Measurements from ENCODE around the gene VAMP2. TPM values are rescaled to one million over a fixed set of nuclear protein-coding genes. Genes with fewer than 3 reads are reported as not detected.
A peak's percentile ranks its signal among the peaks of the same experiment; 100 is the strongest.

The VAMP2 gene
- total and polyA plus RNA-seq, 2 of the 4 experiments (the other 2 are of a cell fraction): 2.3 to 33.3 TPM

DNA sequence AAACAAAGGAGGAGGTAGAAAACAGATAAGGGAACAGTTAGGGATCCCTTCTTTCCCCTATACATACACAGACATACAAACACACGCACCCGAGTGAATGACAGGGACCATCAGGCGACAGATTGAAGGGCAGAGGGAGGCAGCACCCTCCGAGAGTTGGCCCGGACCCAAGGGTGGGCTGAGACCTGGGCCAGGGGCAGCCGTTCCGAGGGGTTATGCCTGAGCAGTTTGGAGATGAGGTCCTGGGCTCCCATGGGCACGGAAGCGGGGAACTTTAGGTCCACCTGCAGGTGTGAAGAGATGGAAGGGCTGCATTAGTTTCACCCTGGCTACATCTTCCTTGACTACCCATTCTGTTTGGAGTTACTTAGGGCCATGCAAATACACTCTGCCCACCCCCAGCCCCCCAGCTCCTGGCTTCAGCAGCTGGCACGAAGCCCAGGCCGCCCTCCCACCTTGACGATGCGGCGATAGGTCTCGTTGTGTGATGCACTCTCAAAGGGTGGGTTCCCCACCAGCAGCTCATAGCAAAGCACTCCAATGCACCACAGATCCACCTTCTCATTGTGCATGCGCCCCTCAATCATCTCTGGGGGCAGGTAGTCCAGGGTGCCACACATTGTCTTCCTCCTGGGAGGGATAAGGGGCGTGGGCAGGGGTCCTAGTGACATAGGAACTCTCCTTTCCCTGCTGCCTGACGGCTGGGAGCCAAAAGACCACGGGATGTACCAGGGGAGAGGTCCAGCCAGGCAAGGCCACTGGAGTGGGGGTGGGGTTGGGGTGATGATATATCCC is 42.2 kb upstream of the VAMP2 start:
- Histone ChIP-seq H3K27ac (ENCODE audit: insufficient read depth, low read length) (no peak overlapping the region), H2AFZ (replicated peaks; ENCODE audit: low read length, poor library complexity) (no peak overlapping the region), H3K4me1 (ENCODE audit: control insufficient read depth, insufficient read depth, low read length) (0 out of 2 replicates have a peak, but pooled peaks cover 5% of the 10 kb centered on the region), H3K18ac (ENCODE audit: low read depth, low read length) (no peak overlapping the region), H3K4ac (ENCODE audit: low read depth, low read length) (no peak overlapping the region), H3K9me1 (ENCODE audit: insufficient read depth, low read length) (peaks cover 10% of the 10 kb centered on the region; the same call in 1 of the 2 replicates), H4K20me1 (ENCODE audit: insufficient read depth, low read length) (no peaks in the 10 kb centered on the region; the same call in 1 of the 2 replicates), H3K79me1 (ENCODE audit: low read depth in 1 of 2, low read length in 2 of 2) (peaks cover 29 to 47% of the 10 kb centered on the region in 2 experiments), H3K23ac (ENCODE audit: low read depth, low read length) (no peak overlapping the region), H2BK15ac (ENCODE audit: low read depth, low read length) (no peak overlapping the region), H3K36me3 (ENCODE audit: control insufficient read depth, insufficient read depth, low read length) (no peaks in the 10 kb centered on the region; the same call in 1 of the 2 replicates), H2AK5ac (ENCODE audit: low read depth, low read length) (no peak overlapping the region), H2BK5ac (ENCODE audit: low read depth, low read length, poor library complexity, severe bottlenecking) (no peak overlapping the region), H4K5ac (ENCODE audit: low read depth, low read length) (no peak overlapping the region), H2BK120ac (ENCODE audit: low read depth, low read length) (no peak overlapping the region), H3K27me3 (ENCODE audit: control insufficient read depth, insufficient read depth, low read length) (no peaks in the 10 kb centered on the region), H4K8ac (ENCODE audit: low read depth in 2 of 2, low read length in 2 of 2) (no peak overlapping the region), H3K9me3 (ENCODE audit: control insufficient read depth, insufficient read depth, low read length) (no peaks in the 10 kb centered on the region), H3K4me3 (ENCODE audit: insufficient read depth, low read depth, low read length) (no peak overlapping the region), H3K4me2 (ENCODE audit: low read depth, low read length) (no peak overlapping the region), H3K9ac (ENCODE audit: low read depth, low read length) (no peak overlapping the region), H2BK20ac (ENCODE audit: low read depth, low read length) (no peak overlapping the region), H3K14ac (replicated peaks; ENCODE audit: low read depth, low read length) (no peak overlapping the region; the same call in 1 of the 2 replicates), H4K91ac (ENCODE audit: insufficient read depth, low read depth, low read length) (no peak overlapping the region), H3K56ac (ENCODE audit: extremely low read depth, insufficient read depth, low read length) (no peak overlapping the region), H2AK9ac (replicated peaks; ENCODE audit: low read depth, low read length, poor library complexity) (peak overlapping the region; percentile 55)
- dilution Hi-C loops (cut with HindIII; ENCODE audit: low sequenced_read_pairs, unreplicated experiment): no loop called here
- DNase-seq (no peak), ATAC-seq (ENCODE audit: low read depth) (no peak)
- whole genome bisulfite sequencing, 2 experiments (ENCODE audit: extremely low coverage in 2 of 2, insufficient read length in 1 of 2): no CpG with 5 or more reads among the region's 19 CpGs
- ChIA-PET POLR2A (ENCODE audit: unreplicated experiment) (no interaction called here), CTCF (no interaction called here)
- BruUV-seq (replicated peaks): no TSS peak
- intact Hi-C loops (cut with micrococcal nuclease): no loop called here
- TF ChIP-seq, protein P1, sequence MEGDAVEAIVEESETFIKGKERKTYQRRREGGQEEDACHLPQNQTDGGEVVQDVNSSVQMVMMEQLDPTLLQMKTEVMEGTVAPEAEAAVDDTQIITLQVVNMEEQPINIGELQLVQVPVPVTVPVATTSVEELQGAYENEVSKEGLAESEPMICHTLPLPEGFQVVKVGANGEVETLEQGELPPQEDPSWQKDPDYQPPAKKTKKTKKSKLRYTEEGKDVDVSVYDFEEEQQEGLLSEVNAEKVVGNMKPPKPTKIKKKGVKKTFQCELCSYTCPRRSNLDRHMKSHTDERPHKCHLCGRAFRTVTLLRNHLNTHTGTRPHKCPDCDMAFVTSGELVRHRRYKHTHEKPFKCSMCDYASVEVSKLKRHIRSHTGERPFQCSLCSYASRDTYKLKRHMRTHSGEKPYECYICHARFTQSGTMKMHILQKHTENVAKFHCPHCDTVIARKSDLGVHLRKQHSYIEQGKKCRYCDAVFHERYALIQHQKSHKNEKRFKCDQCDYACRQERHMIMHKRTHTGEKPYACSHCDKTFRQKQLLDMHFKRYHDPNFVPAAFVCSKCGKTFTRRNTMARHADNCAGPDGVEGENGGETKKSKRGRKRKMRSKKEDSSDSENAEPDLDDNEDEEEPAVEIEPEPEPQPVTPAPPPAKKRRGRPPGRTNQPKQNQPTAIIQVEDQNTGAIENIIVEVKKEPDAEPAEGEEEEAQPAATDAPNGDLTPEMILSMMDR (conservative IDR thresholded peaks at IDR 0.05; ENCODE audit: low read depth, low read length): no peak
- in situ Hi-C loops (cut with MboI; ENCODE audit: low sequenced_read_pairs): no loop called here
